Activated CD4-positive, alpha-beta T cell treated with anti-CD3 and anti-CD28 coated beads, Interleukin-2, amount 50 U/mL, for 24 hours (primary cell): Measurements from ENCODE around the gene LMO2.
"Not testable (repeated sequence)": the region's sequence is repeated elsewhere in the genome, so short reads cannot be mapped to it uniquely, and the experiment has no call there.

Experiments
- DNase-seq, 2 donors: peaks; one replicate each; pipeline ENCODE4 v3.0.0-alpha.2; 2020; ENCODE audit warnings: low read depth in 1 of 2, low spot score in 1 of 2

The LMO2 gene

DNA sequence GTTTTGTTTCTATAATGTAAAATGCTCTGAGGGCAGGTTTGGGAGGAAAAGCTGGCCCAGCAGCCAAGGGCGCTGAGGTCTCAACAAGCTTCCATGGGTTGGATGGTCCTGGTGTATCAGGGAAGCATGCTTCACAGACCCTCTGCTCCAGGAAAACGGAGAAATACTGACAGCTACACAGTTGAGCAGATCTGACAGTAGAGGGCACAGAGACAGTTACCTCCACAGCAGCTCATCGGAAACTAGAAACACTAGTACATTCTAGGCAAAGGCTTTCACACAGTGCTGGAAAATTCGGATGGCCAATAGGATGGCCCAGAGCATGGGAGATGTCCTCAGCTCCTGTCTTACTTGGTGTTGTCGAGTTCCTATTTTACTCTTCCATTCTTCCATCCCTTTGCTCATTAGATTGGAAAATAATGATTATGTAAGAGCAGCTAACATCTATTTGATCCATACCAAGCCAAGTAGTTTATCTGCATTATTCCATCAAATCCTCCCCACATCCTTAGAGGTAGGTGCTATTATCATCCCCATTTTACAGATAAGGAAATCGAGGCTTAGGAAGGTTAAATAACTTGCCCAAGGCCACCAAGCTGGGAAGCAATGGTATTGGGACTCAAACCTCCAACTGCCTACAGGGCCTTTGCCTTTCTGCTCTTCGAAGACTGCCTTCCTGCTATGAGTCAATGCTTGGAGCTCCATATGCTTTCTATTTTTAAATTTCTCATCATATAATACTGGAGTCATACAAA is 28.3 kb downstream of the LMO2 start:
- DNase-seq, result no peak

DNA sequence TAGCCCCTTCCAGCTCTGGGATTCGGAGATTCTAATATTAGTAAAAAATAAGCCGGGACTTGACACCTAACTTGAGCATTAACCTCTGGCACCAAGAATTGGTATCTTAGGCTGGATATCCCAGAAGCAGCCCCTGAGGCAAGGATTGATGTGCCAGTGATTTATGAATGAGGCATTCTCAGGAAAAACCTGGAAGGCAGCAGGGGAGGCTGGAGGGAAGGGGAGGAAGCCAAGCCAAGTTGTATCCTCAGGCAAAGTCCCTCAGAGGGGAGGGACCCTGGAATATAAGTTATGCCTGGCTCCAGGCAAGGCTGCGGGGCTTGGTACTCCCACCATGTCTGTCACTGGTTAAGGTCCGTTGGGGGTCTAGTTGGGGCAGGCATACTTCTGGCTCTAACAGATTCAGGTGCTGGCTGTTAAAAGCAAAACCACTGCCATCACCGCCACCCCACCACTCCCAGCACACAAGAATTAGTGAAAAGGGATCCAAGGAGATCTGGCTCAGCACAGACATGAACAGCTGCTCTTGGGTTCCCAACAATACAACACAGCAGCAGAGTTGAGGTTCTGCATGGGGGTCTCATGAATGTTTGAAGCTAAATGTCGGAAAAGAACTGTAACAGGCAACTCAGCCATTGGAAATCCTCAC is 29.8 kb downstream of the LMO2 start:
- DNase-seq, result no peak

DNA sequence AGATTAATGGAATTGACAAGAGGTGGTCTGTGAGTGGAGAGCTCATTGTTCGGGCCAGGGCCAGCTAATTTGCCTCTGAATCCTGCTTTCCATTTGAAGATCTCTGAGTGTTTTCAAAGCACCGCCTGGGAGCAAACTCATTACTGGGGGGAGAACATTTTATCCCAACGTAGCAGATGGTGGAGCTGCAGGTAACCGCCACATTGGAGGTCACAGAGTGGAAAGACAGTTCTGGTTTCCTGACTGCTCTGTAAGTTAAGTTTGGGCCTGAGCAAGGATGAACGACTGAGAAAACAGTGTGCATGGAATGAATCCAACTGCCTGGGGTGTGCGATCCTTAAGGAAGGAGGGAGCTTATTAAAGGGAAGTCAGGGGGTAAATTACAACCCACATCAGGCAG is 30.5 kb downstream of the LMO2 start:
- no peak for DNase-seq

DNA sequence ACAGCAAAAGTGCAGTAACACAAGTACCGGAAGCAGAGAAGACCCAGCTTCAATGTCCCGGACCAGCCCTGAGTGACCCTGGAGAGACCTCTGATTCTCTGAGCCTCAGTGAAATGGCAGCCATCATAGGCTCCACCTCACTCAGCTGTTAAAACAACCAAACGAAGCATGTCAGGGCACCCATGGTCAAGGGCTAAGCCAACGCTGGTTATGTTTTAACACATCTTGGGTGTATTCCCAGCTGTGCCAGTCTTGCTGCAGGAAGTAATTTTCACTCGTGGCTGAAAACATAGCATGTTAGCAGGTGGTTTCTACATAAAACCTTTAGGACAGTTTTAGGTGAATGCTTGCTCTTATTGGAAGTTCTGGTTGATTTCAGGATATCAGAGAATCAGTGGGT is 30.9 kb downstream of the LMO2 start:
- DNase-seq, result no peak

DNA sequence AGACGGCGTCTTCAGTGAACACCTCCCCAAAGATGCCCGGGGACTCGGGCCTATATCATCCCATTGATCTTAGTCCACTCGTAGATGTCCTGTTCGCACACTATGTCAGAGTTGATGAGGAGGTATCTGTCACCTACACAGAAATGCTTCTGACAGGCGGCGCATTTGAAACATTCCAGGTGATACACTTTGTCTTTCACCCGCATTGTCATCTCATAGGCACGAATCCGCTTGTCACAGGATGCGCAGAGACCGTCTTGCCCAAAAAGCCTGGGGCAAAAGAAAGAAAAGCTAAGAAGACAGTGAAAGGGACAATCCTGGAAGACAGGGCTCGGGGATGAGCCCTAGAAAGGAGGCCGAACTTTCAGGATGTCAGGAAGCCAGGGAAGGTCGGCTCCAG is 32.6 kb downstream of the LMO2 start:
- DNase-seq, result no peak

DNA sequence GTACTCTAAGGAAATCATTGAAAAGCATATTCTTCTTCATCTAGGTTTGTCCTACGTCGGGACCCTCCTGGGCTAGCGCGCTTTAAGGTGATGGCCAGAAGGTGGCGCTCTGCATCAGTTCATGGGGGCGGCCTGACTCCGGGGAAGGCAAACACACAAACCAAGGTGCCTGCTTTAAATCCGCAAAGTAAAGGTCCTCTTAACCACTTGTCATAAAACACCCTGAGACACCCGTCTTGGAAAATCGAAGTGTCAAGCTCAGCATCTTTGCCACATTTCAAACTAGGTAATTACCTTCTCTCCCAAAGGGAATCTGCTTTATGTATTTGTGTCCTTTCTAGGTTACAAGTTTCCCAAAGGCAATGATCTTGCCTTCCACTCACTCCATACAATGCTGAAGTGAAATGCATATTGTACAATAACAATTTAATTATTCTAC is 33.9 kb downstream of the LMO2 start:
- peak; percentile 56 to 73 for DNase-seq

DNA sequence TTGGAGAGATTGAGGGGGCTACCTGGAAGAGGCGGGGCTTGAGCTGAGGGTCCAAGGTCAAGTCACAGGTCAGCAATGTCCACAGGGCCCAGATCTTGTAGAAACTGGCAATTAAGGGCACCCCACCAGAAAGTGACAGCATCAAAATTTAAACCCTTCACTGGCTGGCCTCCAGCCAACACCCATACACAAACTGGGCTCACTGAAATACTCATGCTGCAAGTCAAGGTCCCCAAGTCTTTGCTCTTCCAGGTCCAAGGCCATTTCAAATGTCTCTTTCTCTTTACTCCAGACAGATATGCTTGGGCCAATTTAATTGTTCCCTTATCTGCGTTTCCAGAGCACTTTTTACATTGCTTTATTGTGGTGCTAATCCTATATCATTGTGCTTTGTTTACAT is 36.4 kb downstream of the LMO2 start:
- no peak for DNase-seq

DNA sequence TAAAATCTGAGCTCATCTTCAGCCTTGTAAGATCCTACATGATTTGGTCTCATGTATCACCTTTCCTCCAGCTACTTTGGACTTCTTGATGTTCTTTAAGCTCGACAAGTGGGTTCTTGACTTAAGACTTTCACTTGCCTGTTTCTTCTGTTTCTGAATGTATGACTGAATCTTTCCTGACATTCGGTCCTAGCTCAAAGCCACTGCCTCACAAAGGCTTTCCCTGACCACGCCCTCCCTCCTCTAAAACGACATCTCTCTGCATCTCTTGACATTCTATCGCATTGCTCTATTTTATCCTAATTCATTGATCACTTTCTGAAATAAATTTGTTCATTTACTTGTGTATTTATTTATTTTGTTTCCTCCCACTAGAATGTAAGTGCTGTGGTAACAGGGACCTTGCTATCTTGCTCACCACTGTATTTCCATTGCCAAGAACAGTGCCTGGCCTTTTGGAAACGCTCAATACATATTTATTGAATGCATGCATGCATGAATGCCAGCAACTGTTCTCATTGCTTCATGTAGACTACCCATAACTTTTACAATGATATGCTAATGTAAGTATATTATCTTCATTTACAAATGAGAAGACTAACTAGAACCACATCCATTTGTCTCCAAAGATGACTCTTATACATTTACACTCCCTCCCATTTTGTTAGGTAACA is 43.0 kb downstream of the LMO2 start:
- no peak for DNase-seq

DNA sequence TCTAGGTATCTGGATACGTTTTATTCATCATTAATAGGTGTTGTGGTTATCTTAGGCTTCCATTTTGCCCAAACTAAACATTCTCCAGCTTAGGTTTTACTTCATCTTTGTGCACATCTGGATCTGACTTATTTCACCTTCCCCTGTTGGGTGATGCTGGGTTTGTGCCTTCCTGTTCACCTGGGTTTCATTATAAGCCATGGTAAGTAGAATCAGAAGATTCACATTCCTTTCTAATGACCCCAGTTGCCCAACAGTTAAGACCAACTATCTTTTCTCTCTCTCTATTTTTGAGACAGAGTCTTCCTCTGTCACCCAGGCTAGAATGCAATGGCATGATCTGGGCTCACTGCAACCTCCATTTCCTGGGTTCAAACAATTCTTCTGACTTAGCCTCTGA is 44.6 kb downstream of the LMO2 start:
- no peak for DNase-seq

DNA sequence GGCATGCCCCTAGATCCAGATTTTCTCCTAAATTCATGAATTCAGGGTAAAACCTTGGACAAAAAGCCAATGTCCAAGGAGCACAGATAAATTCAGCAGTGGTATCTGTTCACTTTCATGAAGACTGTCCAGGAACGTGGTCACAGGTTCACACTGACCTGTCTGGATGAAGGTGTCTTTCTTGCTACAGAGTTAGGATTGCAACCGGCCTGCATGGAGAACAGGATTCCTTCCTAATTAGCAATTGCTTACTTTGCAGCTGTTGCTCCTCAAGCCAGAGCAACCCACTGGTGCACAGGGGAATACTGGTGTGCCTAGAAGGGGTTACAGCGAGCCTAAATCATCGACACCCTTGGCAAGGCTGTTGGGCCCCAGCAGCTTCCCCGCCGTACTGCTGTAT is 47.6 kb downstream of the LMO2 start:
- no peak for DNase-seq

DNA sequence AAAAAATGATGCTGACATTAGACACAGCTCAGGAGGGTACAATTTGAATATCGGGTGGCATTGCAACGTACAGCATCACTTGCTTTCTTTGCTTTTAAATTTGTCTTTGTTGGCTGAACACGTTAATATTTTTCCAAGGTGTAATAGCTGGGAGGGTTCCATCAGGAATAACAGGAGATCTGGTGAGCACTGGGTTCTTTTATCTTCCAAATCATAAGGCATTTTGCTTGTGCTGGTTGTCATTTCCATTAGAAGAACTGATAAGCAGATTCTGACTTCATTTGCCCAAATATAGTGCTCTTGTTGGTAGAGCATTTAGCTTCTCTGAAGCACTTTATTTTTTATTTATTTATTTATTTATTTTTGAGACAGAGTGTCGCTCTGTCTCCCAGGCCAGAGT is 48.9 kb downstream of the LMO2 start:
- DNase-seq, result no peak

DNA sequence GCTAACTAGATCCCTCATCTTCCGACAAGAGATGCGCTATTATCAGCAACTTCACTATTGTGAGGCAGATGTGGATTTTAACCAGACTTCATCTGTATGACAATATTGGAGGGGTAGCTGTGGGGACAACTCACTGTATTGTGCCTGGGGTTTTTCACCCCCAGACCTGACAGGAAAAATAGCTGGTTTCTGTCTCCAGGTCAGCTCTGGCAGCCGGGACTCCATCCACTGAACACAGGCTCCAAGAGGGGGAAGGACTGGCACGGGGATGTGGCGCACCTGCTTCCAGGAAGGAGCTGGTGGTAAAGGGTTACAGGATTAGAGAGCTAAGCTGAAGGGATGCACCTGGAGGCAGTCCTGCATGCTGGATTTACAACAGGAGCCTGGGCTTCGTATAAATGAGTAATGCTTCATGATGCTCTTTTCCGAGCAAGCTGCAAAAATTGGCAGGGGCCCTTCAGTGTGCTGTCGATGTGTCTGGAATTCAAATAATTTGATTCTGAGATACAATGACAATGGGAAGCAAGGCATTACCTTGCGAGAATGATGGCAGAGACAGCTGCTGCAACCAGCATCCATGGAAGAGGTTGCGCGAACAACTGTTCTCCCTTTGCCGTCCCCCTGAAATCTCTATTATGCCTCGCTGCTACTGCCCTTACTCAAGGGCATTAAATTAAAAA is 49.5 kb downstream of the LMO2 start:
- no peak for DNase-seq

DNA sequence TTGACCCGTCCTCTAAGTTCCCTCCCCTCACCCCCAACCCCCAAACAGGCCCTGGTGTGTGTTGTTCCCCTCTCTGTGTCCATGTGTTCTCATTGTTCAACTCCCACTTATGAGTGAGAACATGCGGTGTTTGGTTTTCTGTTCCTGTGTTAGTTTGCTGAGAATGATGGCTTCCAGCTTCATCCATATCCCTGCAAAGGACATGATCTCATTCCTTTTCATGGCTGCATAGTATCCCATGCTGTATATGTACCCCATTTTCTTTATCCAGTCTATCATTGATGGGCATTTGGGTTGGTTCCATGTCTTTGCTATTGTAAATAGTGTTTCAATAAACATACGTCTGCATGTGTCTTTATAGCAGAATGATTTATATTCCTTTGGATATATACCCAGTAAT is 53.6 kb downstream of the LMO2 start:
- not testable (repeated sequence) for DNase-seq

DNA sequence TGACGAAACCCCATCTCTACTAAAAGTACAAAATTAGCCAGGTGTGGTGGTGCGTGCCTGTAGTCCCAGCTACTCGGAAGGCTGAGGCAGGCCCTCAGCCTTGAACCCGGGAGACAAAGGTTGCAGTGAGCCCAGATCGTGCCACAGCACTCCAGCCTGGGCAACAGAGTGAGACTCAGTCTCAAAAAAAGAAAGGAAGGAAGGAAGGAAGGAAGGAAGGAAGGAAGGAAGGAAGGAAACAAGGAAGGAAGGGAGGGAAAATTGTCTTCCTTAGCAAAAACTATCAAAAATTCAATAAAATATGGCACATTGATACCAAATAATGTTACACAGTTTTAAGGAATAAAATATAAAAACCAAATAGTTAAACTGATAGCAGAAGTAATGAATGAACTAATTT is 54.5 kb downstream of the LMO2 start:
- DNase-seq, result not testable (repeated sequence)

DNA sequence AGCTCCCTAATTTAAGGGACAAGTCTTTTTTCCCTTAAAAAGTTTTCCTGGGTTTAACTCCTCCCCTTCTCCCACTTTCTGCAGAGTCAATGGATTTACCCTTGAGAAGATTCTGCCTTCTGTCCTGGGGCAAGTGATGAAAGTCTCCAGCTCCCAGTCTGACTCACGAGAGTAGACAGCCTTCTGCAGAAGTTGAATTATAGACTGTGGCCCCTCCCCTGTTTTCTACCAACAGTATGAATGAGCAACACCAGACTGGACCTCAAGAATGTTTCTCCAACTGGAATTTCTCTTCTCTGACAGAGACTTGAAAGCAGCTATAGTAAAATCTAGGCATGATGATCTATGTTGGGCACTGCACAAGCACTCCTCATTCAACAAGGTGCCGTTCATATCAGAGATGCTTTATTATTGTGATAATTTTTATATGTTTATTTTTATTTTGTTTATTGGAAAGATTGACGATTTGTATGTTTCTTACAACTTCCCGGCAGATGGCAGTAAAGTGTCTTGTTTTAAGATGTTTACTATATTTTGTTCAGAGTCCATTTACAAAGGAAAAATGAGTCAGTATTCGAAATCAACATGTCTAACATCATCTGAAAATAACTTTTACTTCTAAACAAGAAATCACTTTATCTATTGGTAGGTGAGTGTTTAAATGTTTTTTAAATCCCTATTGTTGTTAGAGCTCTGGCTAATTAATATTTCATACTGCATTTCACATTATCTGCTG is 56.6 kb downstream of the LMO2 start:
- no peak for DNase-seq

DNA sequence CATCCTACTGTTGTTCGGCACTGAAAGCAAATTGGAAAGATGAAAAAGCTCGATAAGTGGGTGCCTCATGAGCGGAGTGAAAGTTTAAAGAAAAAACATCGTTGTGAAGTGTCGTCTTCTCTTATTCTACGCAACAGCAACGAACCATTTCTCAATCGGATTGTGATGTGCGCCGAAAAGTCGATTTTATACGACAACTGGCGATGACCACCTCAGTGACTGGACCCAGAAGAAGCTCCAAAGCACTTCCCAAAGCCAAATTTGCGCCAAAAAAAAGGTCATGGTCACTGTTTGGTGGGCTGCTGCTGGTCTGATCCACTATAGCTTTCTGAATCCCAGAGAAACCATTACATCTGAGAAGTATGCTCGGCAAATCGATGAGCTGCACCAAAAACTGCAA is 59.2 kb downstream of the LMO2 start:
- DNase-seq, result no peak

DNA sequence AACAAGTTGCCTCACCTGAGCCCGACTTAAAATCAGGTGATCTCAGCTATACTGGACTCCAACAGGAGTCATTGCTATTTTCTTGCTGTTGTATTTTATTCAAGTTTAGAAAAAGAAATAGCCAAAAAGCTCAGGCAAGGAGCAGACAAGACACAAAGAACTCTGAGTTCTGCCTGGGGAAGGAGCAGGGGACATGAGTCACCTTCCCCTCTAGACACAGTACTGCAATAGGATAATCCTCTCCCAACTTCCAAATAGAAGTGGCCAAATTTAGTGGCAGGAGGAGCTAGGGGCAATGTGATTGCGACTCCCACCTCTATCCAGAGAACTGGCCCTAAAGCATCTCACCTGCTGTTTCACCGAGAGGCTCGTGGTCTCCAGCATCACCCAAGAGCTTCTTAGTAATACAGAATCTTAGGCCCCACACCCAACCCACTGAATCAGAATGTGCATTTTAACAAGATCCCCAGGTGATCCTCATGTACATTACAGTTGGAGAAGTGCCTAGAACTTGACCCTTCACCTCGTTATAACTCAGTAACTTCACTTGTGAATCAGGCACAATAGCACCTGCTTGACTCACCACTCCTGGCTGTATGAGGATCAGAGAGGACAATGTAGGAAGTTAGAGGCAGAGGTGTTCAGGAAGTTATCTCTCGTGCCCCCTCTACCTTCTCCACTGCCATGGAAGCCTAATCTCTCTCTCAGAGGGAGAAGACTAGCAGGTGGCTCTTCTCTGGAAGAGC is 60.8 kb downstream of the LMO2 start:
- no peak for DNase-seq

DNA sequence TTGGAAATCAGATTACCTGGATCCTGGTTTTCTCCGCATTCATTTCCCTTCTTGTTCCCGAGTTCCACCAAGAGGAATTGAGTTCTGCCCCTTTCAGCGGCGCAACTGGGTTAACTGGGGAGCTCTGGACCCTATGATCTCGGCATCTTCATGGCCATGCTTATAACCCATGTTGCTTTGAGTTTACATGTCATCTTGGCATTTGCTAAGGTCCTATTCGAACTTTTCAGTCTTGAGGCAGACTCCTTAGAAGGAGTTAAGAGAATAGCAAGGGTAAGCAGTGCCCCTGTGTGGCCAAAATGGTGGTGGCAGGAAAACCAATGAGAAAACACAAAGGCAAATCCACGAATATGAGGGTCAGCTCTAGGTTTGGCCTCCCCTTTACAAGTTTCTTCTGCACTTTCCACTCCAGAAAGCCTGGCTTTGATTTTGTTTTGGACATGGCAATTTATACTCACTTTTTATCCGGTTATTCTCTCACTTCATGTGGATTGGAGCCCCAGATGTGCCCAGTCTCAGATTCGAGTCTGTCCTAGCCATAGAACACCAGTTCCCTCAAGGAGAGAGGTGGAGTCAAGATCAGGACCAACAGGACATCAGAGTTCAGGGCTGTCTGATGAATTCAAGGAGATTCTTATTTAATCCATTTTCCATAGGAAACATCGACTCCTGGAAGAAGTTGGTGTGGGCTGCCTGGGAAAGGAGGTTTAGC is 62.3 kb downstream of the LMO2 start:
- DNase-seq, result peak; percentile 16 to 39

DNA sequence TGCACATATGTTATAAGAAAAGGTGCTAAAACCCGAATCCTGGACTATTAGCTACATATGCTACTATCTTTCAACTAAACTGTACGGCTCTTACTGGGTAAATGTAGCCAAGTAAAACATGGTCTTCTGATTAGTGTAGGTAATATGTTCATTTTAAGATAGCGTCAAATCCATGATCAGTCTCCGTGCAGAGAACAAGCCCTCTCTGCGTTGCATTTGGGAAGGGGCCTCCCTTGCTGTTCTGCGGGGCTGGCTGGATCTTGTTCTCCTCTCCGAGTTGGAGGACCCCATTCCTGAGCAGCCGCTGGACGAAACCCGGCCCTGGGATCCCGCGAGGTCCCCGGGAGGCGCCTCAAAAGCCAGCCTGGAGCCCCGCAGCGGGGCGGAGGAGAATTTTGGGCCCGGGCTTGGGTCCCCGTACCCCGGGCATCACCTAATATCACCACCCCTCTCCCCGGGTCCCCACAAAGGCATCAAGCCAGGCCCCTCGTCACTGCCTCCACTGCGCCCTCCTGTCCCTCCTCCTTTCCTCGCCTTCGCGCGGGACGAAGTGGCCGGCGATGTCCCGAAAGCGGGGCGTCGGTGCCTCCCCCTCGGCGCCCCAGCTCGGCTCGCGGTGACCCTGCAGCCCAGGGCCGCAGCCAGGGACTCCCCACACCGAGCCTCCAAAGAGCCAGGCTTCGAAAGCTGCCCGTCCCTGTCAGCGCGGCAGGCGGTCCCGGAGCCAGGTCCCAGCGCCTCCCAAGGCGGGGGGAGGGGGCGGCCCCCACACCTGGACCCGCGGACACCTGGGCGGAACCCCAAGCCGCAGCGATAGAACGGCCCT is 63.1 kb downstream of the LMO2 start:
- no peak for DNase-seq
